ENCODE results near the gene CSTF1. TPM values are rescaled to one million over a fixed set of nuclear protein-coding genes. Genes with fewer than 3 reads are reported as not detected.

The CSTF1 gene
- total and polyA plus RNA-seq, 2 of the 4 experiments (the other 2 are of a cell fraction), result 48.8 to 105 TPM

DNA sequence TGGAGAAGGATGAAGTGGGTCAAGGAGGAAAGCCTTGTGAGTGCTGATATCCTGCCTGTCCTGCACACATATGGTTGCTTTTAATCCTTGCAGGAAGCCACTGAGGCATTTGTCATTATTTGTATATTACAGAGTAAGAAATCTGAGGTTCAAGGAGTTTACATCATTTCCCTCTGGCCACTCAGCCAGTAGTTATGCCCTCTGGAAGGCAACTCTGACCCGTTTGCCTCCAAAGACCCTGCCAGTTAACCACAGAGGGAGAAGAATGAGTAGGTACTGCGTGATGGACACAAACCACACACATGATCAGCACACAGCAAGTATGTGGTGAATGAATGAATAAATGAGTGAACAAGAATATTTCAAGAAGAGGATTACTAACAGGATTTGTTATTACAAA, 41.6 kb upstream of the CSTF1 start:
- Histone ChIP-seq H3K4me1 (ENCODE audit: control insufficient read depth, insufficient read depth, low read length) (peaks cover 2% of the 10 kb centered on the region; the same call in 1 of the 2 replicates), H3K14ac (replicated peaks; ENCODE audit: low read depth, low read length) (no peak overlapping the region), H2AK9ac (replicated peaks; ENCODE audit: low read depth, low read length, poor library complexity) (no peak overlapping the region), H2BK15ac (ENCODE audit: low read depth, low read length) (no peak overlapping the region), H3K27ac (ENCODE audit: insufficient read depth, low read length) (no peak overlapping the region), H3K36me3 (ENCODE audit: control insufficient read depth, insufficient read depth, low read length) (no peaks in the 10 kb centered on the region), H3K27me3 (ENCODE audit: control insufficient read depth, insufficient read depth, low read length) (peaks cover 8% of the 10 kb centered on the region), H4K91ac (ENCODE audit: insufficient read depth, low read depth, low read length) (no peak overlapping the region), H3K9me1 (ENCODE audit: insufficient read depth, low read length) (no peaks in the 10 kb centered on the region), H3K79me1 (ENCODE audit: low read depth in 1 of 2, low read length in 2 of 2) (no peaks in the 10 kb centered on the region), H2BK120ac (ENCODE audit: low read depth, low read length) (no peak overlapping the region), H4K5ac (ENCODE audit: low read depth, low read length) (no peak overlapping the region), H3K4me2 (ENCODE audit: low read depth, low read length) (no peak overlapping the region), H3K9ac (ENCODE audit: low read depth, low read length) (no peak overlapping the region), H2AK5ac (ENCODE audit: low read depth, low read length) (no peak overlapping the region), H3K23ac (ENCODE audit: low read depth, low read length) (no peak overlapping the region), H4K8ac (ENCODE audit: low read depth in 2 of 2, low read length in 2 of 2) (no peak overlapping the region), H3K4ac (ENCODE audit: low read depth, low read length) (no peak overlapping the region), H2AFZ (replicated peaks; ENCODE audit: low read length, poor library complexity) (no peak overlapping the region), H3K18ac (ENCODE audit: low read depth, low read length) (no peak overlapping the region), H3K4me3 (ENCODE audit: insufficient read depth, low read depth, low read length) (no peak overlapping the region), H2BK5ac (ENCODE audit: low read depth, low read length, poor library complexity, severe bottlenecking) (no peak overlapping the region), H3K9me3 (ENCODE audit: control insufficient read depth, insufficient read depth, low read length) (no peaks in the 10 kb centered on the region), H4K20me1 (ENCODE audit: insufficient read depth, low read length) (no peaks in the 10 kb centered on the region), H2BK20ac (ENCODE audit: low read depth, low read length) (no peak overlapping the region), H3K56ac (ENCODE audit: extremely low read depth, insufficient read depth, low read length) (no peak overlapping the region)
- peak; percentile 62 for ATAC-seq (ENCODE audit: low read depth)
- intact Hi-C loops (cut with micrococcal nuclease) (no loop called here), dilution Hi-C loops (cut with HindIII; ENCODE audit: low sequenced_read_pairs, unreplicated experiment) (no loop called here), in situ Hi-C loops (cut with MboI; ENCODE audit: low sequenced_read_pairs) (loop anchor here (25.0 kb wide), 1 partner anchor 436 kb away; no protein-coding TSS in a partner anchor)
- DNase-seq, result peak; percentile 73
- BruUV-seq (replicated peaks), result no TSS peak
- no CpG with 5 or more reads among the region's 2 CpGs for WGBS, 2 experiments (ENCODE audit: extremely low coverage in 2 of 2, insufficient read length in 1 of 2)
- ChIA-PET CTCF (no interaction called here), POLR2A (ENCODE audit: unreplicated experiment) (no interaction called here)
- TF ChIP-seq FOS (IDR thresholded peaks at IDR 0.05; ENCODE audit: low read depth, low read length) (no peak), MAFK (IDR thresholded peaks at IDR 0.05; ENCODE audit: low read depth, low read length) (no peak), RAD21 (IDR thresholded peaks at IDR 0.05; ENCODE audit: low read length) (no peak), MAZ (IDR thresholded peaks at IDR 0.05; ENCODE audit: borderline replicate concordance, low read depth, low read length) (no peak), POLR2A (IDR thresholded peaks at IDR 0.05; ENCODE audit: low read depth, low read length) (no peak), MXI1 (IDR thresholded peaks at IDR 0.05; ENCODE audit: borderline replicate concordance, low read depth, low read length) (no peak), SMC3 (IDR thresholded peaks at IDR 0.05; ENCODE audit: low read depth, low read length) (no peak), BHLHE40 (IDR thresholded peaks at IDR 0.05; ENCODE audit: low read depth, low read length) (no peak), CEBPB (IDR thresholded peaks at IDR 0.05; ENCODE audit: low read depth, low read length) (no peak), RFX5 (IDR thresholded peaks at IDR 0.05; ENCODE audit: low read depth, low read length) (no peak), RCOR1 (IDR thresholded peaks at IDR 0.05; ENCODE audit: insufficient replicate concordance, low read length) (no peak), CHD1 (IDR thresholded peaks at IDR 0.05; ENCODE audit: low read depth, low read length) (no peak), NFE2L2 (IDR thresholded peaks at IDR 0.05; ENCODE audit: low read depth, low read length) (no peak)
- TF ChIP-seq, protein P1, sequence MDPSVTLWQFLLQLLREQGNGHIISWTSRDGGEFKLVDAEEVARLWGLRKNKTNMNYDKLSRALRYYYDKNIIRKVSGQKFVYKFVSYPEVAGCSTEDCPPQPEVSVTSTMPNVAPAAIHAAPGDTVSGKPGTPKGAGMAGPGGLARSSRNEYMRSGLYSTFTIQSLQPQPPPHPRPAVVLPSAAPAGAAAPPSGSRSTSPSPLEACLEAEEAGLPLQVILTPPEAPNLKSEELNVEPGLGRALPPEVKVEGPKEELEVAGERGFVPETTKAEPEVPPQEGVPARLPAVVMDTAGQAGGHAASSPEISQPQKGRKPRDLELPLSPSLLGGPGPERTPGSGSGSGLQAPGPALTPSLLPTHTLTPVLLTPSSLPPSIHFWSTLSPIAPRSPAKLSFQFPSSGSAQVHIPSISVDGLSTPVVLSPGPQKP (IDR thresholded peaks at IDR 0.05; ENCODE audit: borderline replicate concordance, low read depth, low read length), result no peak
- TF ChIP-seq, protein P2, sequence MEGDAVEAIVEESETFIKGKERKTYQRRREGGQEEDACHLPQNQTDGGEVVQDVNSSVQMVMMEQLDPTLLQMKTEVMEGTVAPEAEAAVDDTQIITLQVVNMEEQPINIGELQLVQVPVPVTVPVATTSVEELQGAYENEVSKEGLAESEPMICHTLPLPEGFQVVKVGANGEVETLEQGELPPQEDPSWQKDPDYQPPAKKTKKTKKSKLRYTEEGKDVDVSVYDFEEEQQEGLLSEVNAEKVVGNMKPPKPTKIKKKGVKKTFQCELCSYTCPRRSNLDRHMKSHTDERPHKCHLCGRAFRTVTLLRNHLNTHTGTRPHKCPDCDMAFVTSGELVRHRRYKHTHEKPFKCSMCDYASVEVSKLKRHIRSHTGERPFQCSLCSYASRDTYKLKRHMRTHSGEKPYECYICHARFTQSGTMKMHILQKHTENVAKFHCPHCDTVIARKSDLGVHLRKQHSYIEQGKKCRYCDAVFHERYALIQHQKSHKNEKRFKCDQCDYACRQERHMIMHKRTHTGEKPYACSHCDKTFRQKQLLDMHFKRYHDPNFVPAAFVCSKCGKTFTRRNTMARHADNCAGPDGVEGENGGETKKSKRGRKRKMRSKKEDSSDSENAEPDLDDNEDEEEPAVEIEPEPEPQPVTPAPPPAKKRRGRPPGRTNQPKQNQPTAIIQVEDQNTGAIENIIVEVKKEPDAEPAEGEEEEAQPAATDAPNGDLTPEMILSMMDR (conservative IDR thresholded peaks at IDR 0.05; ENCODE audit: low read depth, low read length), result no peak
- TF ChIP-seq, protein P3, sequence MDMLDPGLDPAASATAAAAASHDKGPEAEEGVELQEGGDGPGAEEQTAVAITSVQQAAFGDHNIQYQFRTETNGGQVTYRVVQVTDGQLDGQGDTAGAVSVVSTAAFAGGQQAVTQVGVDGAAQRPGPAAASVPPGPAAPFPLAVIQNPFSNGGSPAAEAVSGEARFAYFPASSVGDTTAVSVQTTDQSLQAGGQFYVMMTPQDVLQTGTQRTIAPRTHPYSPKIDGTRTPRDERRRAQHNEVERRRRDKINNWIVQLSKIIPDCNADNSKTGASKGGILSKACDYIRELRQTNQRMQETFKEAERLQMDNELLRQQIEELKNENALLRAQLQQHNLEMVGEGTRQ (IDR thresholded peaks at IDR 0.05; ENCODE audit: low read depth, low read length), result no peak
